NAMALWA (cell line): ENCODE results near the gene PAIP2.
"Not testable (repeated sequence)": the region's sequence is repeated elsewhere in the genome, so short reads cannot be mapped to it uniquely, and the experiment has no call there.

Source experiments
- DNase-seq: peaks from one replicate; pipeline ENCODE4 v3.0.0-alpha.2; 2015; ENCODE audit warnings: low spot score

PAIP2 gene

GRCh38 chr5:139378101-139378825 is 36.6 kb downstream of the PAIP2 start:
- no peak for DNase-seq

- no peak for DNase-seq
Observed at GRCh38 chr5:139378941-139379361, 37.3 kb downstream of the PAIP2 start.

- no peak for DNase-seq
Observed at GRCh38 chr5:139379626-139380449, 38.2 kb downstream of the PAIP2 start.

- no peak for DNase-seq
Observed at GRCh38 chr5:139381837-139382761, 40.4 kb downstream of the PAIP2 start.

GRCh38 chr5:139382807-139383206 is 41.2 kb downstream of the PAIP2 start:
- no peak for DNase-seq

GRCh38 chr5:139383275-139383992 is 41.8 kb downstream of the PAIP2 start, which contains the start of gene SLC23A1:
Gene SLC23A1, minus strand, starts transcription at chr5:139383297. Its CDS starts 44 bp downstream, at chr5:139383253.
- no peak for DNase-seq

- no peak for DNase-seq
Observed at GRCh38 chr5:139383993-139384590, 42.4 kb downstream of the PAIP2 start.

- DNase-seq: no peak
Observed at GRCh38 chr5:139384591-139385051, 43.0 kb downstream of the PAIP2 start.

GRCh38 chr5:139385061-139386049 is 43.7 kb downstream of the PAIP2 start:
- peak; percentile 59 for DNase-seq

GRCh38 chr5:139386050-139386438 is 44.4 kb downstream of the PAIP2 start:
- DNase-seq: no peak

- not testable (repeated sequence) for DNase-seq
Observed at GRCh38 chr5:139386956-139387355, 45.3 kb downstream of the PAIP2 start.

- peak; percentile 48 for DNase-seq
Observed at GRCh38 chr5:139387611-139388197, 46.0 kb downstream of the PAIP2 start.

GRCh38 chr5:139388198-139388821 is 46.7 kb downstream of the PAIP2 start:
- DNase-seq: peak; percentile 91

GRCh38 chr5:139389701-139390638 is 48.3 kb downstream of the PAIP2 start, which contains the start of gene MZB1:
Gene MZB1, minus strand, starts transcription at chr5:139389913. Its CDS starts 57 bp downstream, at chr5:139389856.
- peak; percentile 96 for DNase-seq

GRCh38 chr5:139390639-139391569 is 49.2 kb downstream of the PAIP2 start:
- peak; percentile 26 for DNase-seq
